SH-SY5Y (cell line): ENCODE measurements around the gene OR5K2.

ENCODE experiments used
- GATA2 ChIP-seq: IDR thresholded peaks from 2 replicates; pipeline ENCODE4 v1.6.1; 2011; ENCODE audit warnings: mild to moderate bottlenecking, low read depth, low read length
- GATA3 ChIP-seq: IDR thresholded peaks from 2 replicates; pipeline ENCODE4 v1.6.1; 2011; ENCODE audit warnings: low read depth, mild to moderate bottlenecking, low read length, moderate library complexity

DNA sequence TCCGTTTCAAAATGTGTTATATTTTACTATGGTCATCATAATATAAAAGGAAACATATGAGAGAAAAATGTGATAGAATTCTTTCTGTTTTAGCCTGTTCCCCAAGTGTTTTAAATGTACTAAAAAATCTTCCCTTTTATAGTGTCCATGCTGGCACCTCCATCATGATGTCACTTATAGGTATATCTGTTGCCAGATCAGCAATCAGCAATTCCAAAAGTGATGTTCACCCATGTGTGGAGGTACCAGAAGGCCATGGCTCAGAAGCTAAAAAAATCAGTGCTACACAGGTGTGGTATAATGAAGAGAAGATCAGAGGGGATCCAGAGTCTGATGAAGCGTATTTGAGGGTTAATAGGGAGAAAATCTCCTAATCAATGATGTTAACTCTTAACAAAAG is 33.2 kb downstream of the OR5K2 start:
- TF ChIP-seq GATA2 (no peak), GATA3 (no peak)
